NCI-H526 (cell line): Measurements from ENCODE around the gene C15orf39.

Experiments
- DNase-seq, 2 experiments: peaks; one replicate each; lab custom pipeline; 2025; lab: John Stamatoyannopoulos, UW

C15orf39 gene

DNA sequence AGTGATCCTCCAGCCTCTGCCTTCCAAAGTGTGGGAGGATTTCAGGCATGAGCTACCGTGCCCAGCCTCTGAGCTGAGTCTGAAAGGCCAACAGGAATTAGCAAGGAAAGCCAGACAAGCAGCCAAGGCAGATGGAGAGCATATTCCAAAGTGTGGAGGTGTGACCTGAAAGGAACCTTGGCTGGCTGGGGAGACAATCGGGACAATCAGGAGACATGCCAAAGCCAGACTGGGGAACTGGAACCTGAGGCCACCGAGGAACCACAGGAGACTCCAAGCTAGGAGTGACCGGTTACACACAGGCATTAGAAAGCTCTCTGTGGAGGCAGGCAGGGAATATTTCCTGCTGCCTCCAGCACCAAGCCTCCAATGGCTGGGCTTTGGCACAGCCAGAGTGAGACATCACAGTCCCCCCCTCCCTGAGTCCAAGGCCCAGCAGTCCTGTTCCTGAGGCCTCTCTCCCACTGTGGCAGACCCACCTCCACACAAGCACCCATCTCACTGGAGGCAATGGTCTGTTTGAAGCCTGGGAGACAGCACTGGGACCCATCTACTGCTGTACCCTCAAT lies 4.5 kb upstream of the C15orf39 start:
- no peak for DNase-seq

GRCh38 chr15:75198560-75199356 lies 2.9 kb upstream of the C15orf39 start:
- peak in 1 of 2 experiments; percentile 36 for DNase-seq

DNA sequence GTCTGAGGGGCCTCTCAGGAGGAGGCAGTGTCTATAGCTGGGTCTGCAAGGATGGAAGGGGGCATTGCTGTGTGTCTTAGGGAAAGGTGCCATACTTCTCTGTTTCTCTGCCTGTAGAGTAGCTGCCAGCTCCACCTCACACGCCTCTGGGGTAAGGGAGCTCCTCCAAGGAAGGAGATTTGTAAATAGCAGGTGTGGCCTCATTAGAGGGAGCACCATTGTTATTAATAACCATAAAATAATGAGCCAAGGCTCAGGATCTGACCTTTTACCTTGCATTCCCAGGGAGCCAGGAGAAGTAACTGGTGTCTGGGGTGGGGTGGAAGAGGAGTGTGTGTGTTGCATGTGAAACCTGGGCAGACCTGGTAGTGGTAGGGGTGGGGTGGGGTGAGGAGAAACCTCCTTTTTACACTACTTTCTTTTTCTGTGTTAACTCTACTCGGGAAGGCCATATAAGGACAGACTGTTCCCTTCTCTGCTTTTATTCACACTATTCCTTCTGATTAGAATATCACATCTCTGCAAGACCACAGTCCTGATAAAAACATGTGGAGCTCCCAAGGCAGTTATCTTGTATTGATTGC lies 2.2 kb upstream of the C15orf39 start:
- no peak for DNase-seq

- no peak for DNase-seq
Observed at GRCh38 chr15:75200391-75200764, 1.3 kb upstream of the C15orf39 start.

- peak; percentile 71 to 74 for DNase-seq
Observed at GRCh38 chr15:75200765-75201615, 692 bp upstream of the C15orf39 start.

DNA sequence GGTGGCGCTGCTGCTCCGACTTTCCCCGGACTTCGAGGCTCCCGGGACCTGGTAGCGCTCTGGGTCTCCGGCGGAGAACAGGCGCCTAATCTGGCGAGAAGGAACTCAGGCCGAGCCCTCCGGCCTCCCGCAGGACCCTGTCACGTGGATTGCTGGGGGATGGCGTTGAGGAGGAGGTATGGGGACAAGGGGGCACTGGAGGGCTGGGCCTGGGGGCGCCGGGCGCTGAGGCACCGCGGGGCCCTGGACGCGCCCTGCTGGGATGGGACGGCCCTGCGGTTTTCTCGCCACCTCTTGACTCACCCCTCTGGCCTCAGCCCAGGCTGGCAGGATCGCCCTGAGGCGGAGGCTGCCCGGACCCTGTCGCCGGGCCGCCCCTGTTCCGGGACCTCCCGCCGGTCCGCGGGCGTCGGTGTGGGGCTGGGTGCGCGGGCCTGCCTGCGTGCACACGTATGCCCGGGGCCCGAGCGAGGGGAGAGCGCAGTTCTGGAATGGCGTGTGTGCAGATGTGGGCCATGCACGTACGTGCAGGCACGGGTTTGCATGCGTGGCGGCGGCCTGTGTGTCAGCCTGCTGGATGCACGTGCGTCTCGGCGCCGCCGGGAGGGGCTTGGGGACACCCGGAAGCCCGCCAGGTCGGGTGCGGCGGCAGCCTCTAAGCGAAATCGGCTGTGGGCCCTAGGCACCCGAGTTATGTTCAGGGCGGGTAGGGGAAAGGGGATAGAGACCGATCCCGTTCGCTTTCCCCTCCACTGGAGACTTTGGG lies 752 bp downstream of the C15orf39 start:
- peak; percentile 34 to 83 for DNase-seq

- DNase-seq: peak in 1 of 2 experiments; percentile 53
Observed at GRCh38 chr15:75203017-75203907, 1.6 kb downstream of the C15orf39 start.

DNA sequence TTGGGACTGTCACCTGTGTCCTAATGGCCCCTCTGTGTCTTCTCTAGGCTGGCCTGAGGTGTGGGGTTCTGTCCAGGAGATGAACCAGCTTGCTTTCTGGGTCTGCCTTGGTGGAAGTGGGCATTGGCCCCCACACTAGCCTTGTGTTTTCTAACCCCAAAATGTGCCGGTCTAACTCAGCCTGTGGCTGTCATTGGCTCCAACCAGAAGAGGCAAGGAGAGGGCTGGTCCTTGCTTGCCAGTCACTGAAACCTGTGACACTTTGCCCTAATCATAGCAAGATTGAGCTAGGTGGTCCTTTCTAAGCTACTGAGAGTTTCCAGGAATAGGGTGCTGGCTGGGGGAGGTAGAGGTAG lies 2.2 kb downstream of the C15orf39 start:
- no peak for DNase-seq

- peak; percentile 84 to 95 for DNase-seq
Observed at GRCh38 chr15:75204340-75205063, 2.8 kb downstream of the C15orf39 start.

- no peak for DNase-seq
Observed at GRCh38 chr15:75205064-75205395, 3.3 kb downstream of the C15orf39 start.

GRCh38 chr15:75206006-75206405 lies 4.3 kb downstream of the C15orf39 start:
- no peak for DNase-seq

- no peak for DNase-seq
Observed at GRCh38 chr15:75206803-75207617, 5.3 kb downstream of the C15orf39 start.

- DNase-seq: no peak
Observed at GRCh38 chr15:75207618-75208500, 6.2 kb downstream of the C15orf39 start.

DNA sequence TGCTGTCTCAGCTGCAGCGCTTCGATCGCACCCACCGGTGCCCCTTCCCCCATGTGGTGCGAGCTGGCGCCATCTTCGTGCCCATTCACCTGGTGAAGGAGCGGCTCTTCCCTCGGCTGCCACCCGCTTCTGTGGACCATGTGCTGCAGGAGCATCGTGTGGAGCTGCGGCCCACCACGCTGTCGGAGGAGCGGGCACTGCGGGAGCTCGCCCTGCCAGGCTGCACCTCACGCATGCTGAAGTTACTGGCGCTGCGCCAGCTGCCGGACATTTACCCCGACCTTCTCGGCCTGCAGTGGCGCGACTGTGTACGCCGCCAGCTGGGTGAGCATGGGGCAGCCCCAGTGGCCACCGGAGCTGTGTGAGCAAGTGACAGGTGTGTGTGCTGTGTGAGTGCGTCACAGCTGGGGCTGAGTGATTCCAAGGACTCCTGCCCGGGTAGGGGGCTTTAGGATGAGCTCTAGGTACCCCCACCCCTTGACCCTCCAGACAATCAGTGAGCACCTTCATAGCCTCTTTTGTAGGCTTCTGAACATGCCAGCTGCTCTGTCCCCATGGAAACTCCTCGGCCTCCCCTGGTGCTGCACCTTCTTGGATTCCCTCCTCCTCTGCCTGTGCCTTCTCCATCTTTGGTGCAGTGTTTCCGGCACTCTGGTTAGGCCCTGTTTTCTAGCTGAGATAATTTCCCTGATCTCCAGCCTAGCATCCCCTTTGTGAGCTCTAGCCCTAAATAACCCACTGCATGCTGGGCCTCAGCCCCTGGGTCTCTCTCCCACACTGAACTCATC lies 7.0 kb downstream of the C15orf39 start:
- DNase-seq: no peak

GRCh38 chr15:75209289-75209676 lies 7.6 kb downstream of the C15orf39 start:
- DNase-seq: no peak

- no peak for DNase-seq
Observed at GRCh38 chr15:75210811-75211230, 9.1 kb downstream of the C15orf39 start.

GRCh38 chr15:75211436-75212199 lies 9.9 kb downstream of the C15orf39 start:
- DNase-seq: no peak
